ENCODE measurements around the gene R3HDM4.
A peak's percentile ranks its signal among the peaks of the same experiment; 100 is the strongest.

DNA sequence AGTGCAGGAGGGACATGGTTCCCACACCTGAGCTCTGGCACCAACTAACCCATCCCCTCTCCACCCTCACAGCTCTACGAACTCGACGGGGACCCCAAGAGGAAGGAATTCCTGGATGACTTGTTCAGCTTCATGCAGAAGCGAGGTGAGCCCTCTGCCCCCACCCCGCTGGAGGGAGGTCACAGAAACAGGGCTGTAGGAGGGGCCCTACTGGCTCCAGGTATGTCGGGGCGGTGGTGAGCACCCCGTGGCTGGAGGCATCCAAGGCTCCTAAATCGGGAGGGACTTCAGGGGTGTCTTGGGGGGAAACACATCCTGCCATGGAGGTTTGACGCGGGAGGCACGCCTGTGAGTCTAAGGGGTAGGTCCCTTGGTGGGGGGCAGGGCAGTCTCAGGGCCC lies 47.0 kb upstream of the R3HDM4 start:
- TF ChIP-seq, protein P1, sequence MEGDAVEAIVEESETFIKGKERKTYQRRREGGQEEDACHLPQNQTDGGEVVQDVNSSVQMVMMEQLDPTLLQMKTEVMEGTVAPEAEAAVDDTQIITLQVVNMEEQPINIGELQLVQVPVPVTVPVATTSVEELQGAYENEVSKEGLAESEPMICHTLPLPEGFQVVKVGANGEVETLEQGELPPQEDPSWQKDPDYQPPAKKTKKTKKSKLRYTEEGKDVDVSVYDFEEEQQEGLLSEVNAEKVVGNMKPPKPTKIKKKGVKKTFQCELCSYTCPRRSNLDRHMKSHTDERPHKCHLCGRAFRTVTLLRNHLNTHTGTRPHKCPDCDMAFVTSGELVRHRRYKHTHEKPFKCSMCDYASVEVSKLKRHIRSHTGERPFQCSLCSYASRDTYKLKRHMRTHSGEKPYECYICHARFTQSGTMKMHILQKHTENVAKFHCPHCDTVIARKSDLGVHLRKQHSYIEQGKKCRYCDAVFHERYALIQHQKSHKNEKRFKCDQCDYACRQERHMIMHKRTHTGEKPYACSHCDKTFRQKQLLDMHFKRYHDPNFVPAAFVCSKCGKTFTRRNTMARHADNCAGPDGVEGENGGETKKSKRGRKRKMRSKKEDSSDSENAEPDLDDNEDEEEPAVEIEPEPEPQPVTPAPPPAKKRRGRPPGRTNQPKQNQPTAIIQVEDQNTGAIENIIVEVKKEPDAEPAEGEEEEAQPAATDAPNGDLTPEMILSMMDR (IDR thresholded peaks at IDR 0.05 in 2 of 3, conservative IDR thresholded peaks at IDR 0.05 in 1 of 3; ENCODE audit: insufficient read depth in 2 of 3, low read depth in 1 of 3, low read length in 3 of 3) = 0 out of 6 replicates have a peak, but pooled peaks of 2 of the 3 experiments have one; percentile 3 to 33
- TF ChIP-seq ATF1 (CRISPR knock-in tag; IDR thresholded peaks at IDR 0.05) (no peak), ATF1 (tag; IDR thresholded peaks at IDR 0.05) (no peak), BMI1 (IDR thresholded peaks at IDR 0.05; ENCODE audit: low read length) (no peak), RBM22 (IDR thresholded peaks at IDR 0.05; ENCODE audit: low read depth, low read length, poor library complexity, severe bottlenecking) (no peak), FOXA3 (CRISPR knock-in tag; conservative IDR thresholded peaks at IDR 0.05 in 1 of 2, IDR thresholded peaks at IDR 0.05 in 1 of 2) (no peak), CREBBP (IDR thresholded peaks at IDR 0.05; ENCODE audit: low read depth, low read length) (no peak), HDAC3 (IDR thresholded peaks at IDR 0.05; ENCODE audit: borderline replicate concordance, partially characterized antibody) (no peak), NCOR1 (IDR thresholded peaks at IDR 0.05) (no peak)
- TF ChIP-seq, protein P2, sequence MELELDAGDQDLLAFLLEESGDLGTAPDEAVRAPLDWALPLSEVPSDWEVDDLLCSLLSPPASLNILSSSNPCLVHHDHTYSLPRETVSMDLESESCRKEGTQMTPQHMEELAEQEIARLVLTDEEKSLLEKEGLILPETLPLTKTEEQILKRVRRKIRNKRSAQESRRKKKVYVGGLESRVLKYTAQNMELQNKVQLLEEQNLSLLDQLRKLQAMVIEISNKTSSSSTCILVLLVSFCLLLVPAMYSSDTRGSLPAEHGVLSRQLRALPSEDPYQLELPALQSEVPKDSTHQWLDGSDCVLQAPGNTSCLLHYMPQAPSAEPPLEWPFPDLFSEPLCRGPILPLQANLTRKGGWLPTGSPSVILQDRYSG (tag; conservative IDR thresholded peaks at IDR 0.05; ENCODE audit: low read depth) = no peak
- TF ChIP-seq, protein P3, sequence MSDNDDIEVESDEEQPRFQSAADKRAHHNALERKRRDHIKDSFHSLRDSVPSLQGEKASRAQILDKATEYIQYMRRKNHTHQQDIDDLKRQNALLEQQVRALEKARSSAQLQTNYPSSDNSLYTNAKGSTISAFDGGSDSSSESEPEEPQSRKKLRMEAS (CRISPR knock-in tag; IDR thresholded peaks at IDR 0.05) = no peak

Data from K562 (cell line).